ENCODE measurements around the gene BBC3.

GRCh38 chr19:47226426-47227351 lies 4.3 kb downstream of the BBC3 start:
- TF ChIP-seq, protein P1, sequence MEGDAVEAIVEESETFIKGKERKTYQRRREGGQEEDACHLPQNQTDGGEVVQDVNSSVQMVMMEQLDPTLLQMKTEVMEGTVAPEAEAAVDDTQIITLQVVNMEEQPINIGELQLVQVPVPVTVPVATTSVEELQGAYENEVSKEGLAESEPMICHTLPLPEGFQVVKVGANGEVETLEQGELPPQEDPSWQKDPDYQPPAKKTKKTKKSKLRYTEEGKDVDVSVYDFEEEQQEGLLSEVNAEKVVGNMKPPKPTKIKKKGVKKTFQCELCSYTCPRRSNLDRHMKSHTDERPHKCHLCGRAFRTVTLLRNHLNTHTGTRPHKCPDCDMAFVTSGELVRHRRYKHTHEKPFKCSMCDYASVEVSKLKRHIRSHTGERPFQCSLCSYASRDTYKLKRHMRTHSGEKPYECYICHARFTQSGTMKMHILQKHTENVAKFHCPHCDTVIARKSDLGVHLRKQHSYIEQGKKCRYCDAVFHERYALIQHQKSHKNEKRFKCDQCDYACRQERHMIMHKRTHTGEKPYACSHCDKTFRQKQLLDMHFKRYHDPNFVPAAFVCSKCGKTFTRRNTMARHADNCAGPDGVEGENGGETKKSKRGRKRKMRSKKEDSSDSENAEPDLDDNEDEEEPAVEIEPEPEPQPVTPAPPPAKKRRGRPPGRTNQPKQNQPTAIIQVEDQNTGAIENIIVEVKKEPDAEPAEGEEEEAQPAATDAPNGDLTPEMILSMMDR (IDR thresholded peaks at IDR 0.05; ENCODE audit: insufficient read depth, low read length, poor library complexity, severe bottlenecking), result no peak
- no peak for TF ChIP-seq EZH2phosphoT487 (conservative IDR thresholded peaks at IDR 0.05; ENCODE audit: low read length)

Measured in SU-DHL-6 (cell line).